ENCODE results near the gene PDCD2L.

The PDCD2L gene

DNA sequence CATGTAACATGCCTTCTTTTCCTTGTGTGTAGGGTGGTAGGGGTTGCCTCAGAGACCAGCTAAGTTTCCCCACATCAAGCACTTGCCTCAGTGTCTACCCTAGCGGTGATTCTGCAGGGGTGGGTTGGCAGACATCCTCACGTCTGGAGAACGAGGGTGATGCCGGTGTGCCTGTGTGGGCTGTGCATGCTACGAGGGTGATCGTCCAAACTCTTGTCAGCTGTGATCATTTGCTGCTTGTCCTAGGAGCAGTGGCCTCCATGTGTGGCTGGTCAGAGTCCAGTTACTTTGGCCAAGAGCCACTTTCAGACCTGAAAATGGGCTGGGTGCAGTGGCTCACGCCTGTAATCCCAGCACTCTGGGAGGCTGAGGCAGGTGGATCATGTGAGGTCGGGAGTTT is 34.1 kb upstream of the PDCD2L start:
- H3K4me3 ChIP-seq (ENCODE audit: low read depth, low read length): no peak overlapping the region
- no peak for DNase-seq (ENCODE audit: low read depth)
- TF ChIP-seq, protein P1, sequence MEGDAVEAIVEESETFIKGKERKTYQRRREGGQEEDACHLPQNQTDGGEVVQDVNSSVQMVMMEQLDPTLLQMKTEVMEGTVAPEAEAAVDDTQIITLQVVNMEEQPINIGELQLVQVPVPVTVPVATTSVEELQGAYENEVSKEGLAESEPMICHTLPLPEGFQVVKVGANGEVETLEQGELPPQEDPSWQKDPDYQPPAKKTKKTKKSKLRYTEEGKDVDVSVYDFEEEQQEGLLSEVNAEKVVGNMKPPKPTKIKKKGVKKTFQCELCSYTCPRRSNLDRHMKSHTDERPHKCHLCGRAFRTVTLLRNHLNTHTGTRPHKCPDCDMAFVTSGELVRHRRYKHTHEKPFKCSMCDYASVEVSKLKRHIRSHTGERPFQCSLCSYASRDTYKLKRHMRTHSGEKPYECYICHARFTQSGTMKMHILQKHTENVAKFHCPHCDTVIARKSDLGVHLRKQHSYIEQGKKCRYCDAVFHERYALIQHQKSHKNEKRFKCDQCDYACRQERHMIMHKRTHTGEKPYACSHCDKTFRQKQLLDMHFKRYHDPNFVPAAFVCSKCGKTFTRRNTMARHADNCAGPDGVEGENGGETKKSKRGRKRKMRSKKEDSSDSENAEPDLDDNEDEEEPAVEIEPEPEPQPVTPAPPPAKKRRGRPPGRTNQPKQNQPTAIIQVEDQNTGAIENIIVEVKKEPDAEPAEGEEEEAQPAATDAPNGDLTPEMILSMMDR (IDR thresholded peaks at IDR 0.05; ENCODE audit: low read depth, low read length): no peak
- TF ChIP-seq, protein P2, sequence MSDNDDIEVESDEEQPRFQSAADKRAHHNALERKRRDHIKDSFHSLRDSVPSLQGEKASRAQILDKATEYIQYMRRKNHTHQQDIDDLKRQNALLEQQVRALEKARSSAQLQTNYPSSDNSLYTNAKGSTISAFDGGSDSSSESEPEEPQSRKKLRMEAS (IDR thresholded peaks at IDR 0.05; ENCODE audit: low read depth, low read length): no peak
- no peak for TF ChIP-seq POLR2A (IDR thresholded peaks at IDR 0.05; ENCODE audit: extremely low read depth, insufficient read length)
- TF ChIP-seq MYC (IDR thresholded peaks at IDR 0.05; ENCODE audit: low read depth, low read length): no peak

DNA sequence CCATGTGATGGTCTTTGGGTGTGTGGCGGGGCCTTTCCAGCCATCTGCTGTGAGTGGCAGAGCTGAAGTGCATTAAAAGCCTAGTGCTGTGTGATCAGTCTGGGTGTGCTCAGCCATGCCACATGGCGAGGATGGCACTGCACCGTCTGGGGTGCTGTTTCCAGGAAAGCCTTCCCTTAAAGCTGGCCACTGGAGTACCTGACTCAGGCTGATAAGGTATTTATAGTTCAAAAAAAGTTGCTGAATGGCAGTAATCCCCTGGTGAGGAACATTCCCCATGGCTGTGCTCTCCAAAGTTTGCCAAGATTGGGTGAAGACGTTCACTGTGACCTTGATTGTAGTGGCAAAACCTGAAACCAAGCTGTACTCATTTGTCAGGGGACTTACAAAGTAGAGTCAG is 33.2 kb upstream of the PDCD2L start:
- TF ChIP-seq POLR2A (IDR thresholded peaks at IDR 0.05; ENCODE audit: extremely low read depth, insufficient read length): no peak
- TF ChIP-seq, protein P2 (IDR thresholded peaks at IDR 0.05; ENCODE audit: low read depth, low read length): no peak
- TF ChIP-seq, protein P1 (IDR thresholded peaks at IDR 0.05; ENCODE audit: low read depth, low read length): no peak
- no peak for TF ChIP-seq MYC (IDR thresholded peaks at IDR 0.05; ENCODE audit: low read depth, low read length)
- DNase-seq (ENCODE audit: low read depth): no peak
- H3K4me3 ChIP-seq (ENCODE audit: low read depth, low read length): no peak overlapping the region

DNA sequence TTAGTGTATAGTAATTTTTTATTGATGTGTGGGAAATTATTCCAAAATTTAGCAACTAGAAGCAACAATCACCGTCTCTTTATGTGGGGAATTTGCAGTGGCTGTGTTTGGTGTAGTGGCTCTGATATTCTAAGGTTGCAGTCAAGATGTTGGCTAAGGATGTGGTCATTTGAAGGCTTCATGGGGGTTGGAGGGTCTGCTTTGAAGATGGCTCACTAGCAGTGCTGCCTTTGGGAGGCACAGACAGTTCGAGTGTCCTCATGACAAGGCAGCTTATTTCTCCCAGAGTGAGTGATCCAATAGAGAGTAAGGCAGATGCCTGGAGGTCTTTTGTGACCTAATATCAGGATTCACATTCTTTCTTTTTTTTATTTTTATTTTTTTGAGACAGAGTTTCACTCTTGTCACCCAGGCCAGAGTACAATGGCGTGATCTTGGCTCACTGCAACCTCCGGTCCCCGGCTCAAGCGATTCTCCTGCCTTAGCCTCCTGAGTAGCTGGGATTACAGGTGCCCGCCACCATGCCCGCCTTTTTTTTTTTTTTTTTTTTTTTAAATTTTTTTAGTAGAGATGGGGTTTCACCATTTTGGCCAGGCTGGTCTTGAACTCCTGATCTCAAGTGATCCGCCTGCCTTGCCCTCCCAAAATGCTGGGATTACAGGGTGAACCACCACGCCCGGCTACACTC is 30.5 kb upstream of the PDCD2L start:
- TF ChIP-seq, protein P1 (IDR thresholded peaks at IDR 0.05; ENCODE audit: low read depth, low read length): no peak
- no peak for TF ChIP-seq POLR2A (IDR thresholded peaks at IDR 0.05; ENCODE audit: extremely low read depth, insufficient read length)
- no peak for TF ChIP-seq MYC (IDR thresholded peaks at IDR 0.05; ENCODE audit: low read depth, low read length)
- TF ChIP-seq, protein P2 (IDR thresholded peaks at IDR 0.05; ENCODE audit: low read depth, low read length): no peak
- no peak overlapping the region for H3K4me3 ChIP-seq (ENCODE audit: low read depth, low read length)
- no peak for DNase-seq (ENCODE audit: low read depth)

DNA sequence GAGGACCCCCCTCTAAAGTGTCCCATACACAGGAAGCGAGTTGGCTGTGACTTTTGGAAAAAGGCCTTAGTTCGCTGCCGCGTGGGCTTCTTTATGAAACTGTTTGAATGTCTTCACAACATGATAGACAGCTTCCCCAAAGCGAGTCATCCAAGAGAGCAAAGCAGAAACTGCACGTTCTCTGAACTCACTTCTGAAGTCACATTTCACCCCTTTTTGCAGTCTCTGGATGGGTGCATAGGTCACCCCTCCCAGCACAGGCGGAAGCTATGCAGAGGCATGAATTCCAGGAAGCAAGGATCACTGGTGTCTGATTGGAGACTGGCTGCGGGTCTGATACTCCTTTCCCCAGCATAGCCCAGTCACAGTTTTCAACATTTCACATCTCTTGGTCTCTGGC is 28.6 kb upstream of the PDCD2L start:
- TF ChIP-seq, protein P2 (IDR thresholded peaks at IDR 0.05; ENCODE audit: low read depth, low read length): no peak
- TF ChIP-seq MYC (IDR thresholded peaks at IDR 0.05; ENCODE audit: low read depth, low read length) (no peak), POLR2A (IDR thresholded peaks at IDR 0.05; ENCODE audit: extremely low read depth, insufficient read length) (no peak)
- TF ChIP-seq, protein P1 (IDR thresholded peaks at IDR 0.05; ENCODE audit: low read depth, low read length): no peak
- no peak for DNase-seq (ENCODE audit: low read depth)
- no peak overlapping the region for H3K4me3 ChIP-seq (ENCODE audit: low read depth, low read length)

DNA sequence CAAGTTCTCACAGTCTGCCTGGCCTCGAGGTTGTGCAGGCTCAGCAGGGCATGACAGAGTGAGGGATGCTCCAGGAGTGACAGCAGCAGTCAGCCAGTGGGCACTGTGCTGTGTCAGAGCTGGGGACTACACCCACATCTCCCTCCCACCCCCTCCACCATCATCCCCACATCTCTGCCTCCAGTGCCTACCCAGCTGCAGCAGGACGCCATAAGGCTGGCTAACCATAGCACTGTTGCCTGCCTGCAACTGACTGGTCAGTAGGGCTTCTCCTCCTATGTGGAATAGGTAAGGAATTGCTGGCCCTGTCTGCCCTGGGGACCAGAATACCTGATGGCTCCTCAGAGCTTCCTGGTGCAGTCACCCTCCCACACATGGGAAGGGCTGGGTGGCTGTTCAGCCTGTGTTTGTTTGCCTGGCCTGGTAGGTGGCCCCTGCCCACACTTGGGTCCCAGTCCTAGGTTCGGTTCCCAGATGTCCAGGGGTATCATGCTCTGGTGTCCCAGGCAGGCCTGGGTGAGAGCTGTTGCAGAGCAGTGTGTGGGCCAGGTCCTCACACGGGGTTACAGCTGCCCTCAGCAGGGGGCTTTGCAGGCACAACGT is 23.5 kb upstream of the PDCD2L start:
- TF ChIP-seq MYC (IDR thresholded peaks at IDR 0.05; ENCODE audit: low read depth, low read length): no peak
- no peak for TF ChIP-seq POLR2A (IDR thresholded peaks at IDR 0.05; ENCODE audit: extremely low read depth, insufficient read length)
- TF ChIP-seq, protein P2 (IDR thresholded peaks at IDR 0.05; ENCODE audit: low read depth, low read length): no peak
- TF ChIP-seq, protein P1 (IDR thresholded peaks at IDR 0.05; ENCODE audit: low read depth, low read length): no peak
- DNase-seq (ENCODE audit: low read depth): no peak
- no peak overlapping the region for H3K4me3 ChIP-seq (ENCODE audit: low read depth, low read length)

Data from NB4 (cell line).